HG03103 (cell line): ENCODE measurements around the gene SLC7A5.
"Not testable (repeated sequence)": the region's sequence is repeated elsewhere in the genome, so short reads cannot be mapped to it uniquely, and the experiment has no call there.

Source experiments
- ATAC-seq: cut with Tn5 transposase; IDR thresholded peaks from one replicate; pipeline ENCODE4 v1.9.1; 2021; ENCODE audit warnings: low read depth; ENCODE audit not compliant: unreplicated experiment

SLC7A5 gene

GRCh38 chr16:87824016-87824990 lies 45.0 kb downstream of the SLC7A5 start:
- ATAC-seq = no peak

- ATAC-seq = no peak
These were observed 46.0 kb downstream of the SLC7A5 start for GRCh38 chr16:87823181-87823929.

GRCh38 chr16:87822108-87822970 lies 47.0 kb downstream of the SLC7A5 start:
- ATAC-seq = no peak

GRCh38 chr16:87821376-87822107 lies 47.8 kb downstream of the SLC7A5 start:
- ATAC-seq = no peak

- no peak for ATAC-seq
These were observed 49.3 kb downstream of the SLC7A5 start for GRCh38 chr16:87819983-87820382.

- no peak for ATAC-seq
These were observed 50.0 kb downstream of the SLC7A5 start for GRCh38 chr16:87819282-87819681.

- no peak for ATAC-seq
These were observed 50.7 kb downstream of the SLC7A5 start for GRCh38 chr16:87818533-87819161.

- no peak for ATAC-seq
These were observed 51.4 kb downstream of the SLC7A5 start for GRCh38 chr16:87817910-87818309.

GRCh38 chr16:87817370-87817769 lies 51.9 kb downstream of the SLC7A5 start:
- not testable (repeated sequence) for ATAC-seq

GRCh38 chr16:87816507-87817100 lies 52.7 kb downstream of the SLC7A5 start:
- no peak for ATAC-seq

- ATAC-seq = no peak
These were observed 53.7 kb downstream of the SLC7A5 start for GRCh38 chr16:87815567-87815966.

GRCh38 chr16:87812200-87812656 lies 57.1 kb downstream of the SLC7A5 start:
- ATAC-seq = no peak

- not testable (repeated sequence) for ATAC-seq
These were observed 57.9 kb downstream of the SLC7A5 start for GRCh38 chr16:87811454-87811853.

- ATAC-seq = peak; percentile 34
These were observed 60.0 kb downstream of the SLC7A5 start for GRCh38 chr16:87809150-87809902.

GRCh38 chr16:87808108-87808507 lies 61.2 kb downstream of the SLC7A5 start:
- ATAC-seq = no peak

- ATAC-seq = no peak
These were observed 62.4 kb downstream of the SLC7A5 start for GRCh38 chr16:87806641-87807546.

GRCh38 chr16:87806261-87806640 lies 63.1 kb downstream of the SLC7A5 start:
- ATAC-seq = no peak
